ENCODE data around the gene ANAPC2. TPM values are rescaled to one million over a fixed set of nuclear protein-coding genes. Genes with fewer than 3 reads are reported as not detected.
A peak's percentile ranks its signal among the peaks of the same experiment; 100 is the strongest.

The ANAPC2 gene
- total RNA-seq, 1 experiment from 2014 or later: 16.8 TPM

DNA sequence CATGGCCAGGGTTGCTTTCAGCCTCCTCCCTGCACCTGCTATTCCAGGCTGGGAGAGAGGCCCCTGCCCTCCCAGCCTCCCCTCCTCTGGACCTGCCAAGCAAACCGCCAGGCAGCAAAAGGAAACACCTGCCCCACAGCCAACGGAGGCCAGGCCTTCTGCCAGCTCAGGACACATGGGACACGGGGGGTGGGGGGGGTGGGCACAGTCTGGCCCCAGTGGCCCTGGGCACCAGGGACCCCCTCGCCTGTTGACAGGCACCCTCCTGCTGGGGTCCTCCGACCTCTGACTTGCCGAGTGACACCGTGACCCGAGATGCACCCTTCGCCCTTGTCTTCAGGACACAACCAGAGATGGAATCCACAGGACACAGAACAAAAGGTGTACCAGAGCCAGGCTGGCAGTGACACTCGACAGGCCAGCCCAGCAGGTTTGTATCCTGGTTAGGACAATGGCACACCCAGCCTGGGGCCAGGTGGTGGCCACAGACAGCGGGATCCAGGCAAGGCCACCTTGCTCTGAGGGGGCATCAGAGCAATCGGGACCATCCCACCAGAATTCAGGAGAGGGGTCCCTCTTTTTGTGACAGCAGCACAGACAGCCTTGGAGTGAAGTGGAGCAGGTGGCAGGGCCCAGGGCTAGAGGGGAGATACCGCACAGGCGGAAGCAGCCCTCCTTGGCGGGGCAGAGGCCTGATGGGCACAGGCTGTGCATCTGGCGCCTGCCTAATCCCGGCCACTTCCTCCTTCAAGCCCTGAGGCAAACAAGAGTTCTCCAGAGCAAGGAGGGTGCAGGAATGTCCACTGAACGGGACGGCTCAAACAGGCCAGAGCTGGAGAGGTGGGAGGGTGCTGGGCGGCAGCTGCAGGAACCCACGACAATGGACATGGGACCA is 15.2 kb downstream of the ANAPC2 start:
- no peak overlapping the region for H2AFZ ChIP-seq (ENCODE audit: low read length)
- no peak overlapping the region for H3K4me2 ChIP-seq (ENCODE audit: low read depth, low read length, poor library complexity, severe bottlenecking)
- no peaks in the 10 kb centered on the region for H3K9me2 ChIP-seq (replicated peaks; ENCODE audit: insufficient read depth, low read length)
- H3K4me1 ChIP-seq (ENCODE audit: low read length): peaks cover 39% of the 10 kb centered on the region
- H4K20me1 ChIP-seq (ENCODE audit: insufficient read depth, low read depth, low read length): peaks cover 22% of the 10 kb centered on the region; the same call in 1 of the 2 replicates
- H3K79me2 ChIP-seq (ENCODE audit: low read length): no peaks in the 10 kb centered on the region
- H3K27me3 ChIP-seq (ENCODE audit: low read length): no peaks in the 10 kb centered on the region
- H3K27ac ChIP-seq (ENCODE audit: low read length): no peak overlapping the region
- no peak overlapping the region for H3K4me3 ChIP-seq (ENCODE audit: low read length)
- H3K36me3 ChIP-seq (ENCODE audit: insufficient read depth, low read length): no peaks in the 10 kb centered on the region
- no peaks in the 10 kb centered on the region for H3K9me3 ChIP-seq (ENCODE audit: low read length)
- DNase-seq: no peak
- H3K9ac ChIP-seq (ENCODE audit: low read length): no peak overlapping the region

DNA sequence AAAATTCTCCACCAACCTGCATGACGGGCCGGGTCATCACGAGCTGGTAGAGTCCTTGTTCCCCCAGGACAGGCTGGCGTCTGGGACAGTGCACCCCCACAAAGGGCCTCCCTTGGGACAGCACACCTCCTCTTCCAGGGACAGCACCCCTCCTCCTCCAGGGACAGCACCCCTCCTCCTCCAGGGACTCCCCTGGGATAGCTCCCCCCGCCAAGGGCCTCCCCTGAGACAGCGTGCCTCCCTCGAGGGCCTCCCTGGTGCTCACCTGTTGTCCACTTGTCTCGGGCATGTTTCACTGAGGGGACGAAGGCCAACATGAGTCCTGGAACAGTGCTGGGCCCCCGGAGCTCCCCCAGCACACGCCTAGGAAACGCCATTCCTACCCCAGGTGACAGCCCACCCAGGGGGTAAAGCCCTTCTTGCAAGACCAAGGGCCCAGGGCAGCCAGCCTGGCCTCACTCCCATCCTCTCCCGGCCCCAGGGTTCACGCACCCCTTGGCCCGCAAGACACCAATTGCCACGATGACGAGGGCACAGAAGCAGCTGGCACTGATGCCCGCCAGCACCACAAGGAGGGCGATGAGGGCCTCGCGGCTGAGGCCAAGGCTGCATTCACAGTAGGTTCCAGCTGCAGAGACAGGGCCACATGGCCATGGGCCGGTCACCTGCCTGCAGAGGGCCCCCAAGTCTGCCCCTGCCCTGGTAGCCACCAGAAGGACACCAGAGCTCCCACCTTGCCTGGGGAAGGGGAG is 17.0 kb downstream of the ANAPC2 start:
- H3K9ac ChIP-seq (ENCODE audit: low read length): no peak overlapping the region
- no peaks in the 10 kb centered on the region for H3K9me3 ChIP-seq (ENCODE audit: low read length)
- H3K27ac ChIP-seq (ENCODE audit: low read length): no peak overlapping the region
- H3K36me3 ChIP-seq (ENCODE audit: insufficient read depth, low read length): no peaks in the 10 kb centered on the region
- peaks cover 39% of the 10 kb centered on the region for H3K4me1 ChIP-seq (ENCODE audit: low read length)
- no peaks in the 10 kb centered on the region for H3K79me2 ChIP-seq (ENCODE audit: low read length)
- H3K4me3 ChIP-seq (ENCODE audit: low read length): no peak overlapping the region
- H2AFZ ChIP-seq (ENCODE audit: low read length): no peak overlapping the region
- H4K20me1 ChIP-seq (ENCODE audit: insufficient read depth, low read depth, low read length): peaks cover 22% of the 10 kb centered on the region; the same call in 1 of the 2 replicates
- H3K27me3 ChIP-seq (ENCODE audit: low read length): no peaks in the 10 kb centered on the region
- no peak for DNase-seq
- H3K4me2 ChIP-seq (ENCODE audit: low read depth, low read length, poor library complexity, severe bottlenecking): no peak overlapping the region
- no peaks in the 10 kb centered on the region for H3K9me2 ChIP-seq (replicated peaks; ENCODE audit: insufficient read depth, low read length)

DNA sequence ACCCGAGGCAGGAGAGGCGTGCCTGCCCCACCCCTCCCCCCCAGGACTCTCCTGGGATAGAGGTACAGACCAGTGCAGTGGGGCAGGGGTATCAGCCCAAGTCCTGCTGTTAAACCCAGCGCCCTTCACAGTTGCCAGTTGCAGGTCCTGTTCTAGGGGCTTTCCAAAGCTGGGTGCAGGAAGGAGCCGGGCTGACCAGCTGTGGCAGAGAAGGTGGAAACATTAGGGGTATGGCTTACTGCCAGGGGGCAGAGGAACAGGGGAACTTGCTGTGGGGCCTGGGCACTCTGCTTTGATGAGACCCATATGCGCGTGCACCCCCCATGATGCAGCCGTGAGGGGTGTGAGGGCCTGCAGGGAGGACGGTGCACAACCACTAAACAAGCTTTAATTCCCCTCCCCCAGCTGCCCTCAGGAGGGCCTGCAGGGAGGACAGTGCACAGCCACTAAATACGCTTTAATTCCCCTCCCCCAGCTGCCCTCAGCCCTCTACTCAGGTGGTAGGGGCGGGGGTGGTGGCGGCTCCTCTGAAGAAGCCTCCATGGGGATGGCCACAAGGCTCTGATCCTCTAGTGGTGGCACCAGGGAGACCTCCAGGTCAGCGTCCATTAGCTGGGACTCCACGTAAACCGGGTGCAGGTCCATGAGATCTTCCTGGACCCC is 17.7 kb downstream of the ANAPC2 start:
- peaks cover 17% of the 10 kb centered on the region; the same call in 1 of the 2 replicates for H4K20me1 ChIP-seq (ENCODE audit: insufficient read depth, low read depth, low read length)
- no peak overlapping the region for H3K27ac ChIP-seq (ENCODE audit: low read length)
- H3K4me1 ChIP-seq (ENCODE audit: low read length): peaks cover 39% of the 10 kb centered on the region
- no peaks in the 10 kb centered on the region for H3K27me3 ChIP-seq (ENCODE audit: low read length)
- H3K4me3 ChIP-seq (ENCODE audit: low read length): no peak overlapping the region
- no peaks in the 10 kb centered on the region for H3K9me3 ChIP-seq (ENCODE audit: low read length)
- H3K9me2 ChIP-seq (replicated peaks; ENCODE audit: insufficient read depth, low read length): no peaks in the 10 kb centered on the region
- H3K79me2 ChIP-seq (ENCODE audit: low read length): no peaks in the 10 kb centered on the region
- no peak overlapping the region for H3K4me2 ChIP-seq (ENCODE audit: low read depth, low read length, poor library complexity, severe bottlenecking)
- no peaks in the 10 kb centered on the region for H3K36me3 ChIP-seq (ENCODE audit: insufficient read depth, low read length)
- DNase-seq: no peak
- no peak overlapping the region for H3K9ac ChIP-seq (ENCODE audit: low read length)
- H2AFZ ChIP-seq (ENCODE audit: low read length): no peak overlapping the region

DNA sequence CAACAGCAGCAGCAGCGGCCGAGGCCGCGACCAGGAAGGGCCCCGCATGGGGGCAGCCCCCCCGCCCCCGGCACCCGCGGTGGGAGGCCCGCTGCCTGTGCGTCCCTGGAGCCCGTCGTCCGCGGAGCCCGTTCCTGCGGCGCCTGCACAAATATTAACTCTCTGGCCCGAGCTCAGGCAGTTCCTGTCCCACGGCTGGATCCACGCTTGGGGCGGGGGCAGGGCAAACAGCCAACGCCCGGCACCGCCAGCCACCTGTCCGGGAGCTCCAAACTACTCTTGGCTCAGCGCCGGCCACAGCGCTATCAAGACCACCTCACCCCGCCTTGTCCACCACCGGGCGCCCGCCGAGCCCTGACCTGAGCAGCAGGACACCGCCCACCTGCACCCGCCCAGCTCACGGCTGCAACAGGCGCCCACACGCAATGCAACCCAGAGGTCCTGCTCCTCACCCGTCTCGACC is 18.4 kb downstream of the ANAPC2 start, which contains the start of gene LRRC26:
Gene LRRC26, minus strand, starts transcription at position 156 of the 463 bp plus-strand sequence. Its CDS starts 108 bp downstream, at position 48.
- H3K4me3 ChIP-seq (ENCODE audit: low read length): peak within 1 kb of the TSS; percentile 45; the same call in 1 of the 2 replicates
- no peaks in the 10 kb centered on the region for H3K9me2 ChIP-seq (replicated peaks; ENCODE audit: insufficient read depth, low read length)
- H3K4me2 ChIP-seq (ENCODE audit: low read depth, low read length, poor library complexity, severe bottlenecking): peak within 1 kb of the TSS; percentile 65
- H3K4me1 ChIP-seq (ENCODE audit: low read length): peaks cover 35% of the 10 kb centered on the region
- H3K36me3 ChIP-seq (ENCODE audit: insufficient read depth, low read length): no peaks in the 10 kb centered on the region
- H4K20me1 ChIP-seq (ENCODE audit: insufficient read depth, low read depth, low read length): peaks cover 14% of the 10 kb centered on the region; the same call in 1 of the 2 replicates
- H3K9ac ChIP-seq (ENCODE audit: low read length): no peak within 1 kb of the TSS
- no peak within 1 kb of the TSS for H3K27ac ChIP-seq (ENCODE audit: low read length)
- H3K79me2 ChIP-seq (ENCODE audit: low read length): no peaks in the 10 kb centered on the region
- no peaks in the 10 kb centered on the region for H3K27me3 ChIP-seq (ENCODE audit: low read length)
- DNase-seq: no peak
- H2AFZ ChIP-seq (ENCODE audit: low read length): no peak within 1 kb of the TSS
- no peaks in the 10 kb centered on the region for H3K9me3 ChIP-seq (ENCODE audit: low read length)

DNA sequence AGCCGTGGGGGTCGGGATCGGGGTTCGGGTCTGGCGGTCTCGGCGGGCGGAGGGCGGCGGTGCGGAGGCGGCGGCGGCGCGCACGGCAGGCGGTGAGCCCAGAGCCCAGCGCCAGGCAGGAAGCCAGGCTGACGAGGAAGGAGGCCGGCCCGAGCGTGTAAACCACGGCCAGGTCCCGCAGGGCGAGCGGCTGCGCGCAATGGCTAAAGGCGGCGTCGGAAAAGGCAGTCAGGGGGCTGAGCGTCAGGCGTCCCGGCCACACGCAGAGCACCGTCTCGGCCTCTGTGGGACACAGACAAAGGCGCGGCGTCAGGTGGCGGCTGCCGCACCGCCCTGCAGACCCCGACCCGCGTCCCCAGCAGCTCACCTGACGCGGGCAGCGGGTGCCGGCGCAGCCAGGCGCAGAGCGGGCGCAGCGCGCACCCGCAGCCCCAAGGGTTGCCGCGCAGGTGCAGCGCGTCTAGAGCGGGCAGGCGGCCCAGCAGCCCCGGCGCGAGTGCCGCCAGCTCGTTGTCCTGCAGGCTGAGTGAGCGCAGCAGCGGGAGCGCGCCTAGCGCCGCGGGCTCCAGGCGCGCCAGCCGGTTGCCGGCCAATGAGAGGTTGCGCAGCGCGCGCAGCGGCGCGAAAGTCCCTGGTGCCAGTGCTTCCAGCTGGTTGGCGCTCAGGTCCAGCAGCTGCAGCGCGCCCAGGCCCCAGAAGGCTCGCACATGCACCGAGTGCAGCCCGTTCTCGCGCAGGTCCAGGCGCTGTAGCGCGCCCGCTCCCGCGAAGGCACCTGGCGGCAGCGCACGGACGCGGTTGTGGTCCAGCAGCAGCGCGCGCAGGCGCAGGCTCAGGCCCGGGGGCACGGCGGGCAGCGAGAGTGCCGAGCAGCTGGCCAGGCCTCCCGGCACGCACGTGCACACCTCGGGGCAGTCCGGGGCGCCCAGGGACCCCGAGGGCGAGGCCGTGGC is 19.2 kb downstream of the ANAPC2 start:
- Histone ChIP-seq H3K27me3 (ENCODE audit: low read length) (no peaks in the 10 kb centered on the region), H3K4me3 (ENCODE audit: low read length) (peak overlapping the region; percentile 45; the same call in 1 of the 2 replicates), H3K9me2 (replicated peaks; ENCODE audit: insufficient read depth, low read length) (no peaks in the 10 kb centered on the region), H3K27ac (ENCODE audit: low read length) (no peak overlapping the region), H2AFZ (ENCODE audit: low read length) (no peak overlapping the region), H3K4me2 (ENCODE audit: low read depth, low read length, poor library complexity, severe bottlenecking) (peak overlapping the region; percentile 65), H3K79me2 (ENCODE audit: low read length) (no peaks in the 10 kb centered on the region), H3K9me3 (ENCODE audit: low read length) (no peaks in the 10 kb centered on the region), H4K20me1 (ENCODE audit: insufficient read depth, low read depth, low read length) (peaks cover 13% of the 10 kb centered on the region; the same call in 1 of the 2 replicates), H3K9ac (ENCODE audit: low read length) (no peak overlapping the region), H3K36me3 (ENCODE audit: insufficient read depth, low read length) (no peaks in the 10 kb centered on the region), H3K4me1 (ENCODE audit: low read length) (peaks cover 29% of the 10 kb centered on the region)
- DNase-seq: peak; percentile 66

DNA sequence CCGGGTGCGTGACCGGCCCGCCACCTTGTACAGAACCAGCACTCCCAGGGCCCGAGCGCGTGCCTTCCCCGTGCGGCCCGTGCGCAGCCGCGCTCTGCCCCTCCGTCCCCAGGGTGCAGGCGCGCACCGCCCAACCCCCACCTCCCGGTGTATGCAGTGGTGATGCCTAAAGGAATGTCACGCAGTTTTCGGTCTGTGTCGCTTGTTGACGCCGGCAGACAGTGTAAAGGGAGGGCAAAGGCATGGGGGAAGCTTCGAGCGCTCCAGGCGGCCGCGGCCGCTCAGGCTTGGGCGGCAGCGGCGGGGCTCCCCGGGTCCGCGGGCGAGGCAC is 19.8 kb downstream of the ANAPC2 start:
- no peak overlapping the region for H3K27ac ChIP-seq (ENCODE audit: low read length)
- no peaks in the 10 kb centered on the region for H3K36me3 ChIP-seq (ENCODE audit: insufficient read depth, low read length)
- H3K9me3 ChIP-seq (ENCODE audit: low read length): no peaks in the 10 kb centered on the region
- H3K79me2 ChIP-seq (ENCODE audit: low read length): no peaks in the 10 kb centered on the region
- H2AFZ ChIP-seq (ENCODE audit: low read length): no peak overlapping the region
- peaks cover 13% of the 10 kb centered on the region; the same call in 1 of the 2 replicates for H4K20me1 ChIP-seq (ENCODE audit: insufficient read depth, low read depth, low read length)
- H3K9ac ChIP-seq (ENCODE audit: low read length): no peak overlapping the region
- H3K9me2 ChIP-seq (replicated peaks; ENCODE audit: insufficient read depth, low read length): no peaks in the 10 kb centered on the region
- DNase-seq: no peak
- H3K27me3 ChIP-seq (ENCODE audit: low read length): no peaks in the 10 kb centered on the region
- no peak overlapping the region for H3K4me3 ChIP-seq (ENCODE audit: low read length)
- peaks cover 29% of the 10 kb centered on the region for H3K4me1 ChIP-seq (ENCODE audit: low read length)
- H3K4me2 ChIP-seq (ENCODE audit: low read depth, low read length, poor library complexity, severe bottlenecking): no peak overlapping the region

DNA sequence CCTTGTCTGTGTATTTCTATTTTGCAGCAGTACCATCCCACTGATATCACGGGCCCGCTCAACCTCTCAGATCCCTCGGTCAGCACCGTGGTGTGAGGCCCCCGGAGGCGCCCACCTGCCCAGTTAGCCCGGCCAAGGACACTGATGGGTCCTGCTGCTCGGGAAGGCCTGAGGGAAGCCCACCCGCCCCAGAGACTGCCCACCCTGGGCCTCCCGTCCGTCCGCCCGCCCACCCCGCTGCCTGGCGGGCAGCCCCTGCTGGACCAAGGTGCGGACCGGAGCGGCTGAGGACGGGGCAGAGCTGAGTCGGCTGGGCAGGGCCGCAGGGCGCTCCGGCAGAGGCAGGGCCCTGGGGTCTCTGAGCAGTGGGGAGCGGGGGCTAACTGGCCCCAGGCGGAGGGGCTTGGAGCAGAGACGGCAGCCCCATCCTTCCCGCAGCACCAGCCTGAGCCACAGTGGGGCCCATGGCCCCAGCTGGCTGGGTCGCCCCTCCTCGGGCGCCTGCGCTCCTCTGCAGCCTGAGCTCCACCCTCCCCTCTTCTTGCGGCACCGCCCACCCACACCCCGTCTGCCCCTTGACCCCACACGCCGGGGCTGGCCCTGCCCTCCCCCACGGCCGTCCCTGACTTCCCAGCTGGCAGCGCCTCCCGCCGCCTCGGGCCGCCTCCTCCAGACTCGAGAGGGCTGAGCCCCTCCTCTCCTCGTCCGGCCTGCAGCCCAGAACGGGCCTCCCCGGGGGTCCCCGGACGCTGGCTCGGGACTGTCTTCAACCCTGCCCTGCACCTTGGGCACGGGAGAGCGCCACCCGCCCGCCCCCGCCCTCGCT is 20.4 kb downstream of the ANAPC2 start:
- no peak for DNase-seq
- Histone ChIP-seq H3K36me3 (ENCODE audit: insufficient read depth, low read length) (no peaks in the 10 kb centered on the region), H4K20me1 (ENCODE audit: insufficient read depth, low read depth, low read length) (peaks cover 10% of the 10 kb centered on the region; the same call in 1 of the 2 replicates), H3K4me1 (ENCODE audit: low read length) (peaks cover 29% of the 10 kb centered on the region), H2AFZ (ENCODE audit: low read length) (no peak overlapping the region), H3K4me3 (ENCODE audit: low read length) (no peak overlapping the region), H3K27ac (ENCODE audit: low read length) (no peak overlapping the region), H3K79me2 (ENCODE audit: low read length) (no peaks in the 10 kb centered on the region), H3K9me2 (replicated peaks; ENCODE audit: insufficient read depth, low read length) (no peaks in the 10 kb centered on the region), H3K9me3 (ENCODE audit: low read length) (no peaks in the 10 kb centered on the region), H3K9ac (ENCODE audit: low read length) (no peak overlapping the region), H3K4me2 (ENCODE audit: low read depth, low read length, poor library complexity, severe bottlenecking) (no peak overlapping the region), H3K27me3 (ENCODE audit: low read length) (no peaks in the 10 kb centered on the region)

All from Karpas-422 (cell line).